GM12872 (cell line): ENCODE results near the gene CCDC120.

Source experiments
- TF ChIP-seq, protein P1 (sequence below): IDR thresholded peaks from 3 replicates; pipeline ENCODE4 v1.5.1; 2011; ENCODE audit warnings: low read depth, mild to moderate bottlenecking, low read length, moderate library complexity; ENCODE audit not compliant: insufficient read depth

Gene CCDC120

DNA sequence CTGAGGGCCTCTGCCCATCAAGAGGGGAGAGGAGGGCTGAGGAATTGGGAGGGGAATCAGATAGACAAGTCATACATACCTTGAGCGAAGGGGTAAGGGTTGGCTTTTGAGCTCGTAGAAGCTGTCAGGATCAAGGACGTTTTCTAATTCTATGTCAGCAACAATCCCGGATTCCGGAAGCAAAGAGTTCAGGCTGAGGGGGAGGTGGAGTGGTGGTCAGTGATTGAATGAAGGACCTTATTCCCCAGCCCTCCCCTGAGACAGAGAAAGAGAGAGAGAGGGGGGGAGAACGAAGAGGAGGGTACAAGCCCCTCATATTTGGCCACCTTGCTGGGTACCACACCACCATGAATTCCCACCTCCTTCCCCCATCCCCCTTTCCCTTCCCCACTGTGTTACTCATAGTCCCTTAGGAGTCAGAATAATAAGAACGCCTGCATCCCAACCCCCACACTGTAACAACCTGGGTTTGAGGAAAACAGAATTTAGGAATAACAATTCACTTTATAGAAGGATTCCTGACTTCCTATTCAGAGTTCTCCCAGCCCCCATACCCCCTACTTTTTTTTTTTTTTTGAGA is 18.3 kb upstream of the CCDC120 start:
- TF ChIP-seq, protein P1, sequence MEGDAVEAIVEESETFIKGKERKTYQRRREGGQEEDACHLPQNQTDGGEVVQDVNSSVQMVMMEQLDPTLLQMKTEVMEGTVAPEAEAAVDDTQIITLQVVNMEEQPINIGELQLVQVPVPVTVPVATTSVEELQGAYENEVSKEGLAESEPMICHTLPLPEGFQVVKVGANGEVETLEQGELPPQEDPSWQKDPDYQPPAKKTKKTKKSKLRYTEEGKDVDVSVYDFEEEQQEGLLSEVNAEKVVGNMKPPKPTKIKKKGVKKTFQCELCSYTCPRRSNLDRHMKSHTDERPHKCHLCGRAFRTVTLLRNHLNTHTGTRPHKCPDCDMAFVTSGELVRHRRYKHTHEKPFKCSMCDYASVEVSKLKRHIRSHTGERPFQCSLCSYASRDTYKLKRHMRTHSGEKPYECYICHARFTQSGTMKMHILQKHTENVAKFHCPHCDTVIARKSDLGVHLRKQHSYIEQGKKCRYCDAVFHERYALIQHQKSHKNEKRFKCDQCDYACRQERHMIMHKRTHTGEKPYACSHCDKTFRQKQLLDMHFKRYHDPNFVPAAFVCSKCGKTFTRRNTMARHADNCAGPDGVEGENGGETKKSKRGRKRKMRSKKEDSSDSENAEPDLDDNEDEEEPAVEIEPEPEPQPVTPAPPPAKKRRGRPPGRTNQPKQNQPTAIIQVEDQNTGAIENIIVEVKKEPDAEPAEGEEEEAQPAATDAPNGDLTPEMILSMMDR = no peak

DNA sequence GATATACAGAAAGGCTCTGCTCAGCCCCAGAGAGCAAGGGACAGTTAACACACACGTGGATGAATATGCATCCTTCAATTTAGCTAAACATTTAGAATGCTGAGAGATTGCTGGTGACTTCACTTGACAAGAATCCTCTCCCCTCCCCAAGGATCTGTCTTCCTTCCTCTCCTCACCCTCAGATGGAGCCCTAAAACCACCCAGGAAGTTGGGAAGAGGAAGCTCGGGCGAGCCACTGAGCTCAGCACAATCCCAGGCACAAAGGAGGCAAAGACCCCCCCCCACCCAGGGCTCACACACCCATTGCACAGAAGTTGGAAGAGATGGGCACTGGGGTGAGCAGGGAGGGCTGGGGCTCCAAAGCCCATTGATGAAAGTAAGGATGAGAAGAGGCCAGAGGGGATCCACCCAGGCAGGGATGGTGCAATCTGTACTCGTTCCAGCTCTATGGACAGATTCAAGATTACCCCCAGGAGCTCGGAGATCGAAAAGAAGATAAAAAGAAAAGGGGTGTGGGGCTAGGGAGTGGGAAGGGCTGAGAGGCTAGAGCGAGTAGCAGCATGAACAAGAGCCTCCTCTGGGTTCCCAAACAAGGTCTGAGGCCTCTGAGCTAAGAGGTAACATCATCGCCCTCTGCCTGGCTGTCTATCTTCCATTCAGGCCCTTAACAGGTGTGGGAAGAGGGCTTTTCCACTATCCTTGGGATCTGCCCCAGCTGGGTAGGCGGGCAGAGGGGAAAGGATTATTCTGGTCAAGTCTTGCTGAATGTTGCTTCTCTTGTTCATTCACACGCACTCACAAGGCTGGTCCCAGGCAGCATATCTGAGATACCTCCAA is 16.8 kb upstream of the CCDC120 start:
- TF ChIP-seq, protein P1 = no peak

DNA sequence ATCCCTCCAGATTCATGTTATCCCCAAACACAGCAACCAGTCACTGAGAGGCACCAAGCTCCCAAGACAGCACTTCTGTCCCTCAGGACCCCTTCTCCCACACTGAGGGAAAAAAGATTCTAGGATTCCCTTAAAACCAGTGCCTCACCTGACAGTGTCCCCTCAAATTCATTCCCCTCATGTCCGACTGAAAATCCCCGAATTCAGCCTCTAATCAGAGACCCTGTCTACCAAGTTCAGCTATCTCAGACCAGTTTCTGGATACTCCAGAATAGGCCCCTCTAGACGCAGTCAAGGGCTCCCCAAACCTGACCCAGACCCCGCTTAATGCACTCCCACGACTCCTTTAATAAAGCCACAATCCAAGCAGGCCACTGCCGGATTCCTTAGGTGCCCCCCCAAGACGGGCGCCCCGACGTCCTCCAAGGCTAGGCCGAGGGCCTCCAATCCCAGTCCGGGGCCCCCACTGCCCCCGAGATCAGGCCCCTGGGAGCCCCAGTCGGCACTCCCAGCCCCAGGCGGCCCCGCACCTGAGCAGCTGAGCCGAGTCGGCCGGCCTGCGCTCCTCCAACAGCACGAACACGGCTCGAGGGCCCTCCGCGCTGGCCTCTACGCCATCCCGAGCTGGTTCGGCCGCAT is 16.1 kb upstream of the CCDC120 start:
- TF ChIP-seq, protein P1 = no peak

DNA sequence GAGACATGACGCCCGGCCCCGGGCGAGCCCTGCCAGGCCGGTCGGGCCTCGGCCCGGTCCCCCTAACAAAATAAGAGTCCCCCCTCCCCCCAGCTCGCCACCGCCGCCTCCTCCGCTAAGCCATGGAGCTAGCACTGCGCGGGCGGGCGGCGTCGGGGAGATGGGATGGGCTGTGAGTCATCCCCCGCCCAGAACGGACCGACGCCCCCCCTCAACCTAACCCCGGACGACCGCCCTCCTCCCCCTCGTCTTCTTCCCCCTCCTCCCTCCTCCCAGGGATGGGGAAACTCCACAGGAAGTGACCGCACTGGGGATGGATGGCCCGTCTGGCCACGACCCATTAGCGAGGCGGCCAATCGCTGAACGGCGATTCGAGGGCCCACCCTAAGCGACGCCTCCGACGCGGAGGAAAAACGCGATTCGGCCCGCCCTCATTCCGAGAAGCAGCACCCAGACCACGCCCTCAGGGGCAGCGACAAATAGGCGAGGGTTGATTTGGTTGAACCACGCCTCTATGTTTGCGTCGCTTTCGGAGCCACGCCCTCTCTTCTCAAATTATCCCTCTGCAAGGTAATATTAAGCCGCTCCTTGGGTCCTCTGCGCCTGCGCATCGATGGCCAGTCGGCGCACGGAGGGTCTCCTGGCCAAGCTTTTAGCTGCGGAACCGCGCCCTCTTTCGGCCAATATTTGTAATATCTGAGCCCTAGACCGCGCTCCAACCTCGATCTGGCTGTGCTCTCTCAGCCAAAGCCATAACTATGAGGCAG is 15.4 kb upstream of the CCDC120 start, which contains the start of gene TFE3:
Gene TFE3, minus strand, starts transcription at position 138 of the 767 bp plus-strand sequence. Its CDS starts 131 bp downstream, at position 7.
- TF ChIP-seq, protein P1 = peak; percentile 55

DNA sequence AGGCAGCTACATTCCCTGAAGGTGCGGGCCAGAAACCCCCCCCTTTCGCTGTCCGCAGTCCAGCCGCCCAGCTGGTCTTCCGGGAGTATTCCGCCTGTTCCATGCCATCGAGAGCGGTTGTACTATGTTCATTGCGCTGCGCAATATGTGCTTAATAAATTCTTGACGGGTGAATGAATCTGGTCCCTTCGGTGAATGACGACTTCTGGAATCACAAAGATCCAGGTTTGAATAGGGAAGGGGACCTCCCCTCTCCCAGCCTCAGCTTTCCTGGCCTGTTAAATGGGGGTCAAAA is 14.9 kb upstream of the CCDC120 start:
- TF ChIP-seq, protein P1 = no peak

DNA sequence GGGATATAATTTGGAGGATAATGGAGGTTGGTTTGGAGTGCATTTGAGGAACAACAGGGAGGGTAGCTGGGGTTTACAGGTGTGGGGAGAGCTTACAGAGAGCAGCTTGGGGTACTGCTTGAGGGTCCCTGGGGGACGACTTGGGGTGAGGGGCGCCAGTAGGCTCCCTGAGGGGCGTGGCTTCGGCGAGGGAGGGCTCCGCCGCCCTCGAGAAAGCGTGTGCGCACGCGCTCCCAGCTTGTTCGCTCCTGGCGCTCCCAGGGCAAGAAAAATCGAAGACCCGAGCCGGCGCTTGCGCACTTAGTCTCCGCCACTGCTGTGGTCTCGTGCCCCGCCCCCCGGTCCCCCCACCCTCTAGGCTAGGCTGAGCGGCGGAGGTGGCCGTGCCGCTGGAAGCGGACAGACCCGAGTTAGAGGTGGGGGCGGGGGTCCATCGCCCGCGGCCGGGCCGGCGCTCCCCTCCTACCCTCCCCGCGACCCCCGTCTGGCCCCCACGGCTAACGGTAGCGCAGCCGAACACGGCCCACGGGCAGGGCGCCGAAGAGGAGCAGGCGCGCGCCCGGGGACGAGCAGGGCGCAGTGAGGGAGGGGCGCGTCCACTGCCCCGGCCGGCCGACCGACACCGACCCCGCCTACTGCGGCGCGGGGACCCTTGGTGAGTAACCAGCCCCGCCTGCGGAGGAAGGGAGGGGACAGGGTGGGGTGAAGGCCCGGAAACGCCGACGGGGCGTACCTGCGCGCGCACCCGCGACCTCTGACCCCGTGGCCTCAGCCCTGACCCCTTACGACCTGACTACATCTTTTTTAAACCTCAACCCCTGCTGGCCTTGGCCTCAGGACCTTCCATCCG is 5.4 kb upstream of the CCDC120 start:
- TF ChIP-seq, protein P1 = no peak
